OCI-LY7 (cell line): Measurements from ENCODE around the gene AK2.

Experiments used
- CTCF ChIP-seq: fragments of 200-600 bp; sonication (generic); conservative IDR thresholded peaks from 2 replicates; pipeline ENCODE4 v1.5.1; 2014; ENCODE audit warnings: mild to moderate bottlenecking, antibody characterized with exemption, low read length, moderate library complexity, mixed read lengths
- EZH2phosphoT487 ChIP-seq: fragments of 200-600 bp; sonication (generic); IDR thresholded peaks from 2 replicates; pipeline ENCODE4 v1.6.1; 2018; ENCODE audit warnings: low read depth, borderline replicate concordance, mild to moderate bottlenecking, mixed run types, antibody characterized with exemption, low read length, moderate library complexity, mixed read lengths

- TF ChIP-seq CTCF = no peak
- no peak for TF ChIP-seq EZH2phosphoT487
Measured at GRCh38 chr1:33025180-33025569, 11.5 kb downstream of the AK2 start.
